Skeletal muscle satellite cell (primary cell): ENCODE results near the gene TAF3.

ENCODE experiments used
- H3K27me3 ChIP-seq: 2 replicates; pipeline ENCODE4 v1.7.0; 2013; ENCODE audit warnings: low read length; ENCODE audit not compliant: control insufficient read depth, insufficient read depth
- H3K36me3 ChIP-seq: 2 replicates; pipeline ENCODE4 v1.7.0; 2013; ENCODE audit warnings: mild to moderate bottlenecking, control low read depth, low read length; ENCODE audit not compliant: insufficient read depth
- H3K4me1 ChIP-seq: 2 replicates; pipeline ENCODE4 v1.7.0; 2013; ENCODE audit warnings: low read length; ENCODE audit not compliant: control insufficient read depth, insufficient read depth
- H3K4me2 ChIP-seq: 2 replicates; pipeline ENCODE4 v1.7.0; 2013; ENCODE audit warnings: mild to moderate bottlenecking, low read length
- H3K4me3 ChIP-seq: 2 replicates; pipeline ENCODE4 v1.7.0; 2013; ENCODE audit warnings: low read length
- H3K9ac ChIP-seq: 2 replicates; pipeline ENCODE4 v1.7.0; 2013; ENCODE audit warnings: mild to moderate bottlenecking, low read depth, low read length, moderate library complexity
- H3K9me3 ChIP-seq: replicated peaks from 2 replicates; pipeline ENCODE4 v1.7.0; 2013; ENCODE audit warnings: mild to moderate bottlenecking, control low read depth, low read length

TAF3 gene

DNA sequence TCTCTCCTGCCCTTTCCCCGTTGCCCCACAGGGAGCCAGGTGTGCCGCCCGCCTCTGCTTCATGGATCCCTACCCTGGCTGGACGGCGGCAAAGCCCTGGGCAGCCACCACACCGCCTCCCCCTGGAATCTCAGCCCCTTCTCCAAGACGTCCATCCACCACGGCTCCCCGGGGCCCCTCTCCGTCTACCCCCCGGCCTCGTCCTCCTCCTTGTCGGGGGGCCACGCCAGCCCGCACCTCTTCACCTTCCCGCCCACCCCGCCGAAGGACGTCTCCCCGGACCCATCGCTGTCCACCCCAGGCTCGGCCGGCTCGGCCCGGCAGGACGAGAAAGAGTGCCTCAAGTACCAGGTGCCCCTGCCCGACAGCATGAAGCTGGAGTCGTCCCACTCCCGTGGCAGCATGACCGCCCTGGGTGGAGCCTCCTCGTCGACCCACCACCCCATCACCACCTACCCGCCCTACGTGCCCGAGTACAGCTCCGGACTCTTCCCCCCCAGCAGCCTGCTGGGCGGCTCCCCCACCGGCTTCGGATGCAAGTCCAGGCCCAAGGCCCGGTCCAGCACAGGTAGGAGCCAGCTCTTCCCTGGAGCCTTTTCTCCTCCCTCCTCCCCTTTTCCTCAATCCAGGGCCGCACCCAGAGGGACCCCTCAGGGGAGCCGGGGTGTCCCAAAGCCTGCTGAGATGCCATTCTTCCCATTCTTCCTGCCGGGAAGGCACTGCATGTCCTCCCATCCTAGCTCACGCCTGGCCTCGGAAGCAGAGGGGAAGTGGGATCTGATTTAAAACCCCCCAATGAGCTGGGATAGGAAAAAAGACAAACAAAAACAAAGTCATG, 240.2 kb downstream of the TAF3 start:
- no peak overlapping the region for H3K9ac ChIP-seq
- H3K4me2 ChIP-seq = peak overlapping the region; percentile 90
- H3K4me3 ChIP-seq = no peak overlapping the region
- H3K4me1 ChIP-seq = peaks cover 26% of the 10 kb centered on the region
- H3K36me3 ChIP-seq = peaks cover 26% of the 10 kb centered on the region
- no peaks in the 10 kb centered on the region for H3K9me3 ChIP-seq
- peaks cover 5% of the 10 kb centered on the region for H3K27me3 ChIP-seq

DNA sequence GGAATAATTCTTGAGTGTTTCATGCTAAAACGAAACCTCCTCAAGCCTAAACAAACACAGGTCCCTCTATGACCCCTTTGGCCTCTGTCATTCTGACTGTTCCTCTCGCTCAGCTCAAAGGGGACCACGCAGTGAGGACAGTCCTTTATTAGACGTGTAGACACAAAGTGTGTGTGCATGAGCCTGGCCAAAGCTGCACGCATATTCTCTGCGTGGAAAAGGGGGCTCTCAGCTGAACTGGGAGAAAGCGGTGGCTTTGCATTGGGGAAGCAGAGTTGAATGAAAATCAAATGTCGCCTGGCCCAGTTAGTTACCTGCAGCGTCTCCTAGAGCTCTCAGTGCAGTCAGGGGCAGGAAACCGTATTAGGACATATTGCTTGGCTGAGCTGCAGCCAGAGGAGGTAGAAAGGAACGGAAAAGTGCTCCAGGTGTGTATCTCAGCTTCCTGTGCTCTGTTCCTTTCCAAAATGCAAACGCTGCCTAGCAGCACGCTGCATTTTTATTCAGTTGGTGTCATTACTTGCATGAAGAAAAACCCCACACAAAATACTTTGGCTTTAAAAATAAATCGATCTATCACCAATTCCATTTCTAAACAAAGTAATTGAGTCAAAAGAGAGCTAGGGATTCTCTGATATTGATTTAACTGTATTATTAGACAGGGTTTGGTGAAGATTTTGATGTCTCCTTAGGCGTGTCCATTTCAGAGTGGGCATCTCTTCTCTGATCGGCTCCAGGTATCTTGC, 241.1 kb downstream of the TAF3 start:
- H3K4me3 ChIP-seq = peak overlapping the region; percentile 11
- H3K9ac ChIP-seq = no peak overlapping the region
- H3K27me3 ChIP-seq = peaks cover 10% of the 10 kb centered on the region

DNA sequence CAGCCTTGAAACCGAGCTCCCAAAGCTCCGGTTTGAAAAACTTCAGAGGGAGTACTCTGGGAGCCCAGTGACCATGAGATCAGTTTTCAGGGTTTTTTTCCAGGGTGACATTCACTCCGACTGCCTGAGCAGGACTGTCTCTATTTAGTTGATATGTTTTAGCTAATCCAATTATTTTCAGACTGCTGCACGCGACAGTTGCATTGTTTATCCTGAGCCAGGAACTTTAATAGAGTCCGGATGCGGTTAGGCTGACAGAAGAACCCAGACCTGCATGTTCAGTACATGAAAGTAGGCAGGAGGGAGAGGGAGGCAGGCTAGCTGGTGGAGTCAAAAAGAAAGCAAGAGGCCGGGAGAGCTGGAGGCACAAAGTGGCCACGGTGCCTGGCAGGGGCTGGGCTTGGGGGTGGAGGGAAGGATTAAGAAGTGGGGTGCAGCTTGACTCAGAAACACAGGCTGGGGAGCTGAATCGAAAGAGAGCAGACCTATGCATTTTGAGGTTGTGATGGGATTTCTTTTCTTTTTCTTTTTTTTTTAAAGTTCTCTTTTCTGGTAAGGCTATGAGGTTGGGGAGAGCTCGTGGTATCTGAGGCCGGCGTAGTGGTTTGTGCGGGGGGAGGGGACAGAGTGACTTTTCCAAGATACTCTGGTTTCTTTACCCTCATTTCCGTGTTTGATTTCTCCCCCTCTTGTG, 241.9 kb downstream of the TAF3 start:
- Histone ChIP-seq H3K9ac (no peak overlapping the region), H3K36me3 (peaks cover 41% of the 10 kb centered on the region), H3K9me3 (no peaks in the 10 kb centered on the region), H3K27me3 (peaks cover 10% of the 10 kb centered on the region), H3K4me3 (peak overlapping the region; percentile 11), H3K4me1 (peaks cover 24% of the 10 kb centered on the region), H3K4me2 (peak overlapping the region; percentile 90)

More for the DNA sequence above, 241.1 kb downstream of the TAF3 start:
- peak overlapping the region; percentile 90 for H3K4me2 ChIP-seq
- peaks cover 34% of the 10 kb centered on the region for H3K36me3 ChIP-seq
- H3K9me3 ChIP-seq = no peaks in the 10 kb centered on the region
- H3K4me1 ChIP-seq = peaks cover 26% of the 10 kb centered on the region

DNA sequence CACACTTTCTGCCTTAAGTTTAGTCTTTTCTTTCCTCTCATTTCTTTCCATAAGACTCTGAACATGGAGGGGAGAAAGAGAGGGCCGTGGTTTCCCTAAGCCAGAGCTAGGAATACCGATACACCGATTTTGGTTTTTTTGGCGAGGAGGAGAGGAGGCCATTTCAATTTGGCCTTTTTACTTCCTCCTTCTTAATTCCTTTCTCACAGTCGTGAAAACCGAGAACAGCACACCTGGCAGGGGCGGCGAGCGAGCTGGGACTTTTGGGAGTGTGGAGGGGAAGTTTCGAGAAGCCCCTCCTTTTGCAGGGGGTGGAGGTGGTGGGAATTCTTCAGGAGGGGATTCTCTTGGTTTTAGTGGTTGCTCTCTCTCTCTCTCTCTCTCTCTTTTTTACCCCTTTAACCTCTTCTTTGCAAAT, 242.4 kb downstream of the TAF3 start:
- no peak overlapping the region for H3K4me3 ChIP-seq
- no peaks in the 10 kb centered on the region for H3K9me3 ChIP-seq
- peaks cover 23% of the 10 kb centered on the region for H3K4me1 ChIP-seq
- peaks cover 41% of the 10 kb centered on the region for H3K36me3 ChIP-seq
- peaks cover 10% of the 10 kb centered on the region for H3K27me3 ChIP-seq
- H3K4me2 ChIP-seq = peak overlapping the region; percentile 90
- H3K9ac ChIP-seq = no peak overlapping the region

DNA sequence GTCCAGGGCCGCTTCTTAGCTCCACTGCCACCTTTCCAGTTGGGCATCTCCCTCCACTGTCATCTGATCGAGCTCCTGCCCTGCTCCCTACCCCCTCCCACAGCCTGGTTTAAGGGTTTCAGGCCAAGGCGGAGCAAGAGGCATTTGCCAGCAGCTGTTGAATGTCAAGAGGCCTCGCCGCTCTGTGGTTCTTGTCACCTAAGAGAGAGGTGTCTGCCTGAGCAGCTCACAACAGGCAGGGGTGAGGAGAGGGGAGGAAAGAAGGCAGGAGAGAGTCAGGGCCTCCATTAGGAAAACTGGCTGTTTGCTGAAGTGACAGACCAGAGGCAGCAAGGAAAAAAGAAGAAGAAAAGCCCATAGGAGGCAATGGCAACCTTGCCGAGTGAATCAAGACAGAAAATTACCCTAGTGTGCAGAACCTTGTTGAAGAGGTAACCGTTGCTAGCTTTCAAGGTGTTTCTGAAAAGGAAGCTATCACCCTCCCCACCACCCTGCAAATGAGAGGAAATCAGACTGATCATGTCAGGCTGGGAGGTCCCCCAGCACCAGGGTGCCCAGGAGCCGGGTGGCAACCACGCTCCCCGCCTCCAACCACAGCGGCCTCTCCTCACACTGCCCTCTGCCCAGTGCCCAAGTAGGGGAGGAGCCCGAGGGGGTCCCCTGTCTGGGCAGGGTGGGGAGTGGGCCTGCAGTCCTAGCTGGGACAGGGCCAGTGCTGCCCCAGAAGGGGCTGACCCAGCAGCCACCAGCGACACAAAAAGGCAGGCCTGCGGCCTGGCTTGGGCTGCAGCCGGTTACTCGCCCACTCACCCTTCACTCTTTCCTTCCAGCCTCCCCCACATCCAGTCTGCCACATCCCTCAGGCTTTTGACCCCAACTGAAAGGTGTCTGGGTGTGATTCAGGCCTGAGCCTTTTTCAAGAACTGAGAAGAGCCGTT, 243.2 kb downstream of the TAF3 start:
- Histone ChIP-seq H3K4me3 (no peak overlapping the region), H3K36me3 (peaks cover 47% of the 10 kb centered on the region), H3K4me2 (no peak overlapping the region), H3K4me1 (peaks cover 23% of the 10 kb centered on the region), H3K9ac (no peak overlapping the region), H3K27me3 (peaks cover 12% of the 10 kb centered on the region), H3K9me3 (no peaks in the 10 kb centered on the region)

DNA sequence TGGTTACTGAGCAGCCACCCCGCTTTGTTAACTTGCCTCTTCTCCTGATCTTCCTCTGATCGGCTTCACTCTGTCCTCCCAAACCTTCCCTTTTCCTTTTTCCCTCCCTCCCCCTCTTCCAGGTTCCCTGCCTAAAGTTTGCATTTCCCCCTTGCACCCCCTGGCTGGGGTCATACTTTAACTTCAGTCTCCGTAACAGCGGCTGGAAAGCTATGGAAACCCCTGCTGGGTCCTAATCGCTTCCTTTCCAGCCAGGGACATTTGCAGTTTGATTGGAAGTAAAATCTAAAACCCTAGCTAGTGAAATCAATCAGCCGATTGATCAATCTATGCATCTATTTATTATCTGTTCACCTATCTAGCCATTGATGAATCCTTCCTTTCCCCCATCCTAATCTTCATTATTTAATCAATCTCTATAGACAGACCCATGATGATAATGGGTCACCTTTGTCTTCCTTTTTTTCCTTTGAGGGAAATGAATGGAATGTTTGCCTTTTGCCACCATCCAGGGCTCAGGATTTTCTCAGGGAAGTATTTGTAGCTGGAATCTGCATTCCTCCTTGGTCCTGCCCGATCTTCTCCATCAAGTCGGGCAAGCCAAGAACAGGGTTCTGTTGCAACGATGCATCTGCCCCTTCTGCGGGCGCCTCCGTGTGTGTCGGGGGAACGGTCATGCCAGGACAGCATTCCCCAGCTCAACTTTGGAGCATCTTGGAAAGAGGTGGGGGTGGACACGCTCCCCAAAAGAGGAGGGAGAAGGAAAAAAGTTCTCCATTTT, 245.0 kb downstream of the TAF3 start:
- no peak overlapping the region for H3K9ac ChIP-seq
- peak overlapping the region; percentile 43 for H3K4me2 ChIP-seq
- peaks cover 59% of the 10 kb centered on the region for H3K36me3 ChIP-seq
- H3K9me3 ChIP-seq = no peaks in the 10 kb centered on the region
- peaks cover 23% of the 10 kb centered on the region for H3K4me1 ChIP-seq
- peaks cover 14% of the 10 kb centered on the region for H3K27me3 ChIP-seq
- H3K4me3 ChIP-seq = no peak overlapping the region

DNA sequence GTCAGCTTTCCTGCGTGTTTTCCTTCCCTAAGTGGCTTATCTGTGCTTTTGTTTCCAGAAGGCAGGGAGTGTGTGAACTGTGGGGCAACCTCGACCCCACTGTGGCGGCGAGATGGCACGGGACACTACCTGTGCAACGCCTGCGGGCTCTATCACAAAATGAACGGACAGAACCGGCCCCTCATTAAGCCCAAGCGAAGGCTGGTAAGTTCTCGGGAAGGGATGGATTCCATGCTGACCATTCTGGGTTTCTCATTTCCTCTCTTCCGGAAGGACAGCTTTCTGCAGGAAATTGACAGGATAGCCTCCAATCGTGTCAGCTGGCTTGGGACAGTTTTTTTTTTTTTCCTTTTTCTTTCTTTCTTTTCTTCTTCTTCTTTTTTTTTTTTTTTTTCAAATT, 245.6 kb downstream of the TAF3 start:
- H3K27me3 ChIP-seq = peaks cover 14% of the 10 kb centered on the region
- peak overlapping the region; percentile 43 for H3K4me2 ChIP-seq
- H3K4me1 ChIP-seq = peaks cover 20% of the 10 kb centered on the region
- no peak overlapping the region for H3K4me3 ChIP-seq
- H3K36me3 ChIP-seq = peaks cover 56% of the 10 kb centered on the region
- no peaks in the 10 kb centered on the region for H3K9me3 ChIP-seq
- H3K9ac ChIP-seq = no peak overlapping the region

DNA sequence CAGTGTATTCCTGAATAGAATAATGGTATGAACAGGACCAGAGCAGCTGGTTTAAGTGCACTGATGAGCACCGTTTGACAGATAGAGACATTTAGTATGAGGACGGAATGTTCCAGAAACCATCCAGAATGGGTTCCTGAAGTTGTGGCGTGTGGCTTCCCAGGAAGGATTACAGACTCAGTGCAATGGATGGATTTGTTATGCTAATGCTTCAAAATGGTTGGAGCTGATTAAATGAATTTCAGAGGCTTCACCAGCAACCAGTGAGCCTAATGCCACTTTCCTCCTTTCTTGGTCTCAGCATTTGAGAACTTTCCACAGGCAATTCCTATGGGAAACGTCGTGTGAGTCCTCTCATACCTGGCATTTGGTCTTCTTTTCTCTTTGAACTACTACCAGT, 246.1 kb downstream of the TAF3 start:
- H3K9ac ChIP-seq = no peak overlapping the region
- peaks cover 14% of the 10 kb centered on the region for H3K27me3 ChIP-seq
- H3K9me3 ChIP-seq = no peaks in the 10 kb centered on the region
- peaks cover 56% of the 10 kb centered on the region for H3K36me3 ChIP-seq
- no peak overlapping the region for H3K4me3 ChIP-seq
- peaks cover 17% of the 10 kb centered on the region for H3K4me1 ChIP-seq
- H3K4me2 ChIP-seq = no peak overlapping the region

DNA sequence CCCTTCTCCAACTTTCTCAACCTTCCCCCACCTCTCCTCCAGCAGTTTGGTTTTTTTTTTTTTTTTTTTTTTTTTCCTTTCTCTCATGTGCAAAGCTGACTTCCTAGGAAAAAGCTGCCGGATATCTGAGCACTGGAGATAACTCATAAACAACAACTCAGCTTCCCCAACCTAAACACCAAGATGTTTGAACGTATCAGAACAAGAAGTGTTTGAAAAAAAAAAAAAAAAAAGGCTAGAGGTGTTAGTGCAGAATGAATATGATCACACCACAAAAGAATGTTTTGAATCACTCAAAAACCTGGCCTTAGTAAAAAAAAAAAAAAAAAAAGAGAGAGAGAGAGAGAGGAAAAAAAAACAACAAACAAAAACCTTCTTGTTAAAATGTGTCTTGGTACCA, 247.3 kb downstream of the TAF3 start:
- no peak overlapping the region for H3K4me2 ChIP-seq
- peaks cover 5% of the 10 kb centered on the region for H3K4me1 ChIP-seq
- no peak overlapping the region for H3K4me3 ChIP-seq
- peaks cover 14% of the 10 kb centered on the region for H3K27me3 ChIP-seq
- no peaks in the 10 kb centered on the region for H3K9me3 ChIP-seq
- no peak overlapping the region for H3K9ac ChIP-seq
- H3K36me3 ChIP-seq = peaks cover 65% of the 10 kb centered on the region

DNA sequence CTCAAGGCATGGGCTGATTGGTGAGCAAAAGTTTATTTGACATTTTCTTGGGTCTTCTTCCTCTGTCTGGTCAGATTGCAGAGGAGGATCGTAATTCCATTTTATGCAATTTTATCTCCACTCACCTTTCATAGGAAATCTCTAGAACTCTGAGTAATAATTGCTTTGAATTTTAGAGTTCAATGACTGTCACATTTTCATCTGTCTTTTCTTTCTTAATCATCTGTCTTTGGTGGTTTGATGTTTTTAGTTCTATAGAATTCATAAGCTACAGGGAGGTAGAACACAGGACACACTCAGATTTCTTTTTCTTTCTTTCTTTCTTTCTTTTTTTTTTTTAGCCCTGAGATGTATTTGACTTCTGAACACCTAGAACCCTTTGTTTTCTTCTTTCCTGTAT, 247.8 kb downstream of the TAF3 start:
- Histone ChIP-seq H3K27me3 (peaks cover 14% of the 10 kb centered on the region), H3K4me3 (no peak overlapping the region), H3K9me3 (no peaks in the 10 kb centered on the region), H3K4me1 (peaks cover 5% of the 10 kb centered on the region), H3K4me2 (no peak overlapping the region), H3K36me3 (peaks cover 70% of the 10 kb centered on the region), H3K9ac (no peak overlapping the region)
